BE2C (cell line): Measurements from ENCODE around the gene SPATA9.

Experiments
- DNase-seq: peaks from one replicate; pipeline ENCODE4 v3.0.0-alpha.2; 2020
- H3K27me3 ChIP-seq: fragments of 250-450 bp; sonication (Bioruptor Pico); 2 replicates; pipeline ENCODE4 v1.5.1; 2020; ENCODE audit warnings: mild to moderate bottlenecking
- H3K36me3 ChIP-seq: fragments of 250-450 bp; sonication (Bioruptor Pico); 2 replicates; pipeline ENCODE4 v1.5.1; 2020; ENCODE audit warnings: mild to moderate bottlenecking
- H3K4me1 ChIP-seq: fragments of 250-450 bp; sonication (Bioruptor Pico); 2 replicates; pipeline ENCODE4 v1.5.1; 2020
- H3K4me3 ChIP-seq: 2 replicates; pipeline ENCODE4 v1.5.1; 2011; ENCODE audit warnings: low read depth, low read length
- H3K9me3 ChIP-seq: fragments of 250-450 bp; sonication (Bioruptor Pico); 2 replicates; pipeline ENCODE4 v1.5.1; 2020
- TF ChIP-seq, protein P1 (sequence below): IDR thresholded peaks from 2 replicates; pipeline ENCODE4 v1.5.1; 2012; ENCODE audit warnings: mild to moderate bottlenecking, low read depth, low read length

SPATA9 gene

DNA sequence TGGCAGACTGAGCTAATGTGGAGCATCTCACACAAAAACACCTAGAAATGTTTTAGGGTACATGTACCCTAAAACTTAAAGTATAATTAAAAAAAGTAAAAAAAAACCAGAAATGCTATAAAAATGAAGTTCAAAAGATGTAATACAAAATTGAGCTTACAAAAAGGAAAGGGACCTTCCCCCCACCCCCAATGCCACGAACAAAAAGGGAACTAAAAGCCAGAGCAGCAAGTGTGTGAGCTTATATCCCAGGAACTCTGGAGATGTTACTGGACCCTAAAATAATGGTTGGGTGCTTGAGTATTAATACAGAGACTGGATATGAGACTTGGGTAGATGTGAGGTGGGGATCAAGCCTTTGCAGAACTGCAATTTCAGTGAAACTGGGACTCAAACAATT, 11.0 kb downstream of the SPATA9 start:
- DNase-seq: no peak
- H3K9me3 ChIP-seq: no peaks in the 10 kb centered on the region
- peaks cover 10% of the 10 kb centered on the region for H3K4me1 ChIP-seq
- H3K36me3 ChIP-seq: no peaks in the 10 kb centered on the region
- no peak overlapping the region for H3K4me3 ChIP-seq
- H3K27me3 ChIP-seq: no peaks in the 10 kb centered on the region
- TF ChIP-seq, protein P1, sequence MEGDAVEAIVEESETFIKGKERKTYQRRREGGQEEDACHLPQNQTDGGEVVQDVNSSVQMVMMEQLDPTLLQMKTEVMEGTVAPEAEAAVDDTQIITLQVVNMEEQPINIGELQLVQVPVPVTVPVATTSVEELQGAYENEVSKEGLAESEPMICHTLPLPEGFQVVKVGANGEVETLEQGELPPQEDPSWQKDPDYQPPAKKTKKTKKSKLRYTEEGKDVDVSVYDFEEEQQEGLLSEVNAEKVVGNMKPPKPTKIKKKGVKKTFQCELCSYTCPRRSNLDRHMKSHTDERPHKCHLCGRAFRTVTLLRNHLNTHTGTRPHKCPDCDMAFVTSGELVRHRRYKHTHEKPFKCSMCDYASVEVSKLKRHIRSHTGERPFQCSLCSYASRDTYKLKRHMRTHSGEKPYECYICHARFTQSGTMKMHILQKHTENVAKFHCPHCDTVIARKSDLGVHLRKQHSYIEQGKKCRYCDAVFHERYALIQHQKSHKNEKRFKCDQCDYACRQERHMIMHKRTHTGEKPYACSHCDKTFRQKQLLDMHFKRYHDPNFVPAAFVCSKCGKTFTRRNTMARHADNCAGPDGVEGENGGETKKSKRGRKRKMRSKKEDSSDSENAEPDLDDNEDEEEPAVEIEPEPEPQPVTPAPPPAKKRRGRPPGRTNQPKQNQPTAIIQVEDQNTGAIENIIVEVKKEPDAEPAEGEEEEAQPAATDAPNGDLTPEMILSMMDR: no peak

DNA sequence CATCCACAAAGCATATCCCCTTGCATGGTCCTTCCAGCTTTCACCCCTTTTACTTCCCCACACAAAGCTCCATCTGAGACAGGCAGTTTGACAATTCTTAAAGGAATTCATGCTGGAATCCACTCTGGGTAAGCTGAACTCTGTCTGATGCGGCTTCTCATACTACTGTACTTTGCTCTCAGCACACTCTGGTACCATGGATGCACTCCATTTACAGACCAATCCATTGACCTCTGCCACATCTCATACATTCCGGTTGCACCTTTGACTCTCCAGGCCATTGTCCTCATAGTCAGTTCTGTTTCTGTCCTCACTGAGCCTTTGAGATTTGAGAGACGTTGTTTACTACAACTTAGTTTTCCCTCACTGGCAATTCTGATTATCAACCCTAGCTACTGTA, 12.2 kb downstream of the SPATA9 start:
- no peak overlapping the region for H3K4me3 ChIP-seq
- DNase-seq: no peak
- TF ChIP-seq, protein P1: no peak
- no peaks in the 10 kb centered on the region for H3K36me3 ChIP-seq
- H3K4me1 ChIP-seq: peaks cover 10% of the 10 kb centered on the region
- H3K9me3 ChIP-seq: no peaks in the 10 kb centered on the region
- H3K27me3 ChIP-seq: no peaks in the 10 kb centered on the region

DNA sequence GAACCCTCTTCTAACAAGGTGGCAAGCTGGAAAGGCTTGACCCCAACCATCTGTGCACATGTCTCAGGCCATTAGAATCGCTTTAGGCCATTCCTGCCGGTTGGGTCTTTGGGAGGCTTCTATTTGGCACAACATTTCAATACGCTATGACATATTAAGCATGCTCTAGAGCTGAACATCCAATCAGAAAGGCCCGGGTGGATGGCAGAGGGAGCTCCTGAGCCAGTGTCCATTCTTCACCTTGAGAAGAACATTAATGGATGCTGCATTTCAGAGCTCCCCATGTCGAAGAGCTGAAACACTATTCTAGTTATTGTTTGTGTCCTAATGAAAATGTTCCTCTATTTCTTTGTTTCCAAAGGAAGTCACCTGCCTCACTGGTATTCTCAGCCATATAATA, 12.8 kb downstream of the SPATA9 start:
- no peaks in the 10 kb centered on the region for H3K27me3 ChIP-seq
- DNase-seq: no peak
- H3K9me3 ChIP-seq: no peaks in the 10 kb centered on the region
- peaks cover 10% of the 10 kb centered on the region for H3K4me1 ChIP-seq
- TF ChIP-seq, protein P1: no peak
- H3K36me3 ChIP-seq: no peaks in the 10 kb centered on the region
- H3K4me3 ChIP-seq: no peak overlapping the region

DNA sequence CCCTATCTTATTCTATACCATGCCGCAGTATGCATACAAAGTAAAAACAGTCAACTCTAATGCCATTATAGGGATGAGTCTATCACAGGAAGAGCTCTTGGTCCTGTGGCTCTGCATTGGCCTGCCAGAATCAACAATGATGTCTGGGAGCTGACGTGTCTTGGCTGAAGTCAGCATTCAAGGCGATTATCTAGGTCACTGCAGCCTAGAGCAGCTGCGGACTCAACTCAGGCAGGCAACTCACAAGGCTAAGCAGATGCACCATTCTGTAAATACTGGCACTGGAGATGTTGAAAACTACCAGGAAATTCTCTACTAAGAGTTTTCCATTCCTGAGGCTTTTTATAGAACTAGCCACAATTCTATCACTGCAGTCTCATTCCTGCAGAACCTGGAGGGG, 13.3 kb downstream of the SPATA9 start:
- DNase-seq: peak; percentile 45
- TF ChIP-seq, protein P1: no peak
- Histone ChIP-seq H3K9me3 (no peaks in the 10 kb centered on the region), H3K27me3 (no peaks in the 10 kb centered on the region), H3K36me3 (no peaks in the 10 kb centered on the region), H3K4me3 (no peak overlapping the region), H3K4me1 (peaks cover 10% of the 10 kb centered on the region)

DNA sequence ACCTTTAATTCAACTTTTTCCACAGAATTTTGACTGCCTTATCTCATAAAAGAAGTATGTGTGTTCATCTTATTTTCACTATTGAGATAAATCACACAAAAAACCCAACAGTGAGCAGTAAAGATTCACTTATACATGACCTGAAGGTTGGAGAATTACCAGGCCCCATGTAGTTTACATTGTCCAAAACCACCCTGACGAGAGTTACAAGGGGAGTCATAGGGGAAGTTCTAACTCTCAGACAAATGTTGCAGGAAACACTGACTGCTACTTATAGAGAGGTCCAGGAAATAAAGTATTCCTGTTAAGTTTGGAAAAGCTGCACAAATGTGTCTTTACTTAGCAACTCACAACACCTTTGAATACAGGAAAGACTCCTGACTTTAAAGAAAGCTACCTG, 14.1 kb downstream of the SPATA9 start:
- Histone ChIP-seq H3K36me3 (no peaks in the 10 kb centered on the region), H3K9me3 (no peaks in the 10 kb centered on the region), H3K4me1 (peaks cover 10% of the 10 kb centered on the region), H3K4me3 (no peak overlapping the region), H3K27me3 (no peaks in the 10 kb centered on the region)
- no peak for DNase-seq
- TF ChIP-seq, protein P1: no peak

DNA sequence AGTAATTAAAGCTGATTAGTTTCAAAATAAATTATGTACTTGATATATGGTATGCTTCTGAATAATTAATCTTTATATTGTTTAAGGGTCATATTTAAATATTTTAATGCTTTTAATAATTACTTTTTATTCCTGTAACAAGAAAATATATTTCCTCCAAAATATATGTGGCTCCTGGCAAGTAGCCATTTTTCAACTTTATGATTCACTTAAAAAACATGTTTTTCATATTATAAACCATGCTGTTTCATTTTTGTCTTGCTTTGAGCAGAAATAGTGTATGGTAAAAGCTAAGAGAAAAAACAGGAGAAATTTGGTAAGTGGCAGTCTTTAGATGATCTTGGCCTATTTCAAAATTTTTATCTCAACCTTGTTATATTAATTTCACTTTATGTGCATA, 14.6 kb downstream of the SPATA9 start:
- TF ChIP-seq, protein P1: no peak
- no peaks in the 10 kb centered on the region for H3K27me3 ChIP-seq
- no peak for DNase-seq
- H3K4me1 ChIP-seq: peaks cover 10% of the 10 kb centered on the region
- no peaks in the 10 kb centered on the region for H3K36me3 ChIP-seq
- H3K9me3 ChIP-seq: no peaks in the 10 kb centered on the region
- H3K4me3 ChIP-seq: no peak overlapping the region
